ENCODE measurements around the gene UPK3B.
"Not testable (repeated sequence)": the region's sequence is repeated elsewhere in the genome, so short reads cannot be mapped to it uniquely, and the experiment has no call there.

The UPK3B gene

DNA sequence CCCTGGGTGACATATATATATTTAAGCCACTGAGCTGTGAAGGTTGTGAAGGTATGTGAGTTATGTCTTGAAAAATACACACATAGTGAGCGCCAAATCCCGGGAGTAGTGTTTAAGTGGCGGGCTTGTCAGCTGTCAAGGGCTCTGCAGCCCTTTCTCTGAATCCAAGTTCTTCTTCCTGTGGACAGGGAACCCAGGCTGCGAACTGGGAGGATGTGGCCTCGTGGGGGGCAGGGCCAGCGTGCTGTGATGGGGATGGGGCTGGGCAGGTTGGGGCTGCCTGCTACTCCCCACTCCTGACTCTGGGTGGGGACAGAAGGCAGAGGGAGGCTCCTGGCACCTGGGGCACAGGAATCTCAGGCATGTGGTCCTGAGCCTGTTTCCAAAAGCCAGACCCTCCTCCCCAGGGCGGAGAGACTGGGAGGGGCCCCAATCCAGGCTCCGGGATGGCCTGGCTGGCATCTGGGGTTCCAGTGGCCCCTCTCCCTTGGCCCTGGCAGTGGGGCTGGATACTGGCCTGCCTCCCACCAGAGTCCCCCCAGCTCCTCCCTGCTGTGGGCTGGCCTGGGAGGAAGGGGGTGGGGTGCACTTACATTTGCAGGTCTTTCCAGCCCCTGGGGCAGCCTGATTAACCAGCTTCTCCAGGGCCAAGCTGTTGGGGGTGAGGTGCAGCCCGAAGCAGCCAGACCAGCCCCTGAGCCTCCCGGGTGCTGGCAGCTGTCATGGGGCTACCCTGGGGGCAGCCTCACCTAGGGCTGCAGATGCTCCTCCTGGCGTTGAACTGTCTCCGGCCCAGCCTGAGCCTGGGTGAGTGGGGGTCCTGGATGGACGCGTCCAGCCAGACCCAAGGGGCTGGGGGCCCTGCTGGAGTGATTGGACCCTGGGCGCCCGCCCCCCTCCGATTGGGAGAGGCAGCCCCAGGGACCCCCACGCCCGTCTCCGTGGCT is at the start of gene UPK3B:
Gene UPK3B (plus strand): TSS at position 622 of the 947 bp plus-strand sequence. CDS start 101 bp downstream, at position 723.
- DNase-seq (ENCODE audit: low read depth) = no peak

GRCh38 chr7:76460767-76461166 is 49.6 kb upstream of the UPK3B start:
- not testable (repeated sequence) for DNase-seq (ENCODE audit: low read depth)

DNA sequence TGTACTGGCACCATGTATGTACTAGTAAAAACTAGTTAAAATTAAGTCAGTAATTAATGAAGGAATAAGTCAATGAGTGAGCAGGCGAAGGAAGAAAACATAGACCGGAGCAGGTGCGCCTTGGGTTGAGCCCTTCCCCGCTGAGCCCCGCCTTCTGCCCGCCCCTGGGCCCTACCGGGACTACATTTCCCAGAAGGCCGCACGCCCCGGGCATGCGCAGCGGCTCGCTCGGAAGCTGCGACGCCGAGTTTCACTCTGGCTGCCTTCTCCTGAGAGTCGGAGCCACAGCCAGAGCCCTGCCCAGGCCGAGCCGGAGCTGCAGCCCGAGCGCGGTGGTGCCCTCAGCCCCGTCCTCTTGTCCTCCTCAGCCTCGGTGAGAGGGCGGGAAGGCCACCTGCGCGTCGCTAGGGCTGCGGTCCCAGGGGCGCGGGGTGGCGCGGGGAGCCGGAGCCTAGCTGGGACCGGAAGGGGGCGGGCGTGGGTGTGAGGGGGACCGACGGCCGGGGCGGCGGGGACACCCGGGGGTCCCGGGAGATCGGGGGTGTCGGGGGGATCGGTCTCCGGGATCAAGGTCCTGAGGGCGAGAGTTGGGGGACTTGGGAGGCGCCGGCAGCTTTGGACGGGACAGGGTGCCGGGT is 48.8 kb upstream of the UPK3B start, which contains the start of gene DTX2:
Gene DTX2 (plus strand): TSS at position 246 of the 638 bp plus-strand sequence. CDS start 18,801 bp downstream, outside the sequence.
- not testable (repeated sequence) for DNase-seq (ENCODE audit: low read depth)

- DNase-seq (ENCODE audit: low read depth) = not testable (repeated sequence)
These were observed 48.0 kb upstream of the UPK3B start for GRCh38 chr7:76462271-76462882.

- not testable (repeated sequence) for DNase-seq (ENCODE audit: low read depth)
These were observed 45.4 kb upstream of the UPK3B start for GRCh38 chr7:76464959-76465358.

DNA sequence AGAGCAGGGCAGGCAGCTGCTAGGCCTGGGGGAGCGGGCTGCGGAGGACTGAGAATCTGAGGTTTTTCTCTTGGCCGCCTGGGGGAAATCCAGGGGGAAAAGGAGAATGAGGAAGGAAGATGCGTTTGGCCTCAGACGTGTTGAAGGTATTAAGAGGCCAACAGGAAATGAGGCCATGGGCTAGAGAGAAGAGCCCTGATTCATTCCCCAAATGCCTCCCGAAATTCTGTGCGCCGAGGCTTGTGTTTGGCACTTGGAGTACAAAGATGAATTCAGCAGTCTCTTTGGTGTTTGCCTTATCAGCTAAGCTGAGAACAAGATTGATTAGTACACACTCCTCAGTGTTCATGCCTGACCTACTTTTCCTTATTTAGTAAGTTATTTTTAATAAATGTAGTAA is 44.4 kb upstream of the UPK3B start:
- not testable (repeated sequence) for DNase-seq (ENCODE audit: low read depth)

DNA sequence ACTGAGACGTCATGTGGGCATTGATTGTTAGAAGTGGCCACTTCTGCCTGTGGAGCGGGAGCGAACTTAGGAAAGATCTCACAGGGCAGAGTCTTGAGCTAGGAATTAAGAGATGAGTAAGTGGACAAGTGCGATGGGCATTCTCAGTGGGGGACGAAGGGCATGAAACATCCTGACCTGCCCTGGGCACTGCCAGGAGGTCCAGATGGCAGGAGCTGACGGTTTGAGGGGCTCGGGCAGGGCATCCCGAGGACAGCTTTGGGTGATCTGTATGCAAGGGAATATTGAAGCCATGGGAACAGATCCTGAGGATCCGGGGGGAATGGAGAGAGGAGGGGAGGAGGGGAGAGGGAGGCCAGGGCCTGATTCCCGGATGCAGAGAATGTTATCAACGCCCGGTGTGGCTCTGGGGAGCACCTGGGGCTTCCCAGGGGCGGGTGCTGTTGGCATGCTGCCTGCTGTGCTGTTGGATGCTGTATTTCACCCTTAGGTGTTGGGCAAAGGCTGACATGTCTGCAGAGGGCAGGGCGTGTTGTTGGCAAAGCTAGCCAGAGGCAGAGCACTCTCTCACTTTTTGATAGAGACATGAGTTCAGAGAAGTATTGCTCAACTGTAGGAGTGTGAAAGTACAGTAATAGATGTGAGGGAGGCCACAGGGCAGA is 42.5 kb upstream of the UPK3B start:
- DNase-seq (ENCODE audit: low read depth) = not testable (repeated sequence)

GRCh38 chr7:76471556-76472221 is 38.7 kb upstream of the UPK3B start:
- DNase-seq (ENCODE audit: low read depth) = not testable (repeated sequence)

DNA sequence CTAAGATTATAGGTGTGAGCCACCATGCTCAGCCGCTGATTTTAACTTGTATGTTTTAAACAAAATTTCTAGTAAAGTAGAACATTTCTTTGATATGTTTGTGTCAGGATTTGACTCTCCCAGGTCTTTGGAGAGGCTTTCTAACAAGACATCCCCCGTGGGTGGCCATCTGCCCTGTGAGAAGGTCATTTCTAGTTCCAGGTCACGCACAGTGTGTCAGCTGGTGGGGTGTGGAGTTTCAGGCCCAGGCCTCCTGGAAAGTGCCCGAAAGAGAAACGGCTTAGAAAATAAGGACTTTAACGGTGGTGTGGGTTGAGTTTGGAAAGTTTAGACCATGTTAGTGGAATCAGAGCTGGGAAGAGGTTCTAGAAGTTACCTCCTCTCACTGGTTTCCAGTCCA is 37.3 kb upstream of the UPK3B start:
- not testable (repeated sequence) for DNase-seq (ENCODE audit: low read depth)

GRCh38 chr7:76476280-76476679 is 34.1 kb upstream of the UPK3B start:
- DNase-seq (ENCODE audit: low read depth) = not testable (repeated sequence)

- DNase-seq (ENCODE audit: low read depth) = not testable (repeated sequence)
These were observed 33.4 kb upstream of the UPK3B start for GRCh38 chr7:76476742-76477474.

GRCh38 chr7:76479628-76480027 is 30.7 kb upstream of the UPK3B start:
- not testable (repeated sequence) for DNase-seq (ENCODE audit: low read depth)

DNA sequence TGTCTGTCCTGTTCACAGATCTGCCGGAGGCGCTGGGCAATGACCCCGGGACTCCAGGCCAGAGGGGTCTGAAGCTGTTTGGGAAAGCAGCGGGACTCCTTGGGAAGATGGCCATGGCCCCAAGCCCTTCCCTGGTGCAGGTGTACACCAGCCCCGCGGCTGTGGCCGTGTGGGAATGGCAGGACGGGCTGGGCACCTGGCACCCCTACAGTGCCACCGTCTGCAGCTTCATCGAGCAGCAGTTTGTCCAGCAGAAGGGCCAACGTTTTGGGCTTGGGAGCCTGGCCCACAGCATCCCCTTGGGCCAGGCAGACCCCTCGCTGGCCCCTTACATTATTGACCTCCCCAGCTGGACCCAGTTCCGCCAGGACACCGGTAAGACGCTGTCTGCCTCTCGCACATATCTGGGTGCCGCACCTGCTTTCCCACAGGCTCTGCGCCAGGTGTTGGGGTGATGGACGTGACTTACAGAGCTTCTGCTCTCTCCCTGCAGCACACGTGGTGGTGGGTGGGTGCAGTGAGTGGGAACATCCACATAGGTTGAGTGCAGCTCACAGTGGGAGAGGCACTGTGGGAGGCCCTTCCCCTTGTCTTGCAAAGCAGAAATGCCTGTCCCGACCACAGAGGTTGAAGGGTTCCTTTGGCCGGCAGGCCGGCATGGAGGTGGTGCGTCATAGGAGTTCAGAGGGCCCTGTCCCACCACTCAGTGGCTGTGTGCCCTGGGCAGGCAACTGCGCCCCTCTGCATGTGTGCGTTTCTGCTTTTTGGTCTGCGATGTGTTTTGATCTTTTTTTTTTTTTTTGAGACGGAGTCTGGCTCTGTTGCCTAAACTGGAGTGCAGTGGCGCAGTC is 29.7 kb upstream of the UPK3B start:
- DNase-seq (ENCODE audit: low read depth) = not testable (repeated sequence)

DNA sequence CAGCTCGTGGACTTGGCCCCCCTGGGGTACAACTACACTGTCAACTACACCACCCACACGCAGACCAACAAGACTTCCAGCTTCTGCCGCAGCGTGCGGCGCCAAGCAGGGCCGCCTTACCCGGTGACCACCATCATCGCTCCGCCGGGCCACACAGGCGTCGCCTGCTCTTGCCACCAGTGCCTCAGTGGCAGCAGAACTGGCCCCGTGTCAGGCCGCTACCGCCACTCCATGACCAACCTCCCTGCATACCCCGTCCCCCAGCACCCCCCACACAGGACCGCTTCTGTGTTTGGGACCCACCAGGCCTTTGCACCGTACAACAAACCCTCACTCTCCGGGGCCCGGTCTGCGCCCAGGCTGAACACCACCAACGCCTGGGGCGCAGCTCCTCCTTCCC is 27.7 kb upstream of the UPK3B start:
- DNase-seq (ENCODE audit: low read depth) = not testable (repeated sequence)

DNA sequence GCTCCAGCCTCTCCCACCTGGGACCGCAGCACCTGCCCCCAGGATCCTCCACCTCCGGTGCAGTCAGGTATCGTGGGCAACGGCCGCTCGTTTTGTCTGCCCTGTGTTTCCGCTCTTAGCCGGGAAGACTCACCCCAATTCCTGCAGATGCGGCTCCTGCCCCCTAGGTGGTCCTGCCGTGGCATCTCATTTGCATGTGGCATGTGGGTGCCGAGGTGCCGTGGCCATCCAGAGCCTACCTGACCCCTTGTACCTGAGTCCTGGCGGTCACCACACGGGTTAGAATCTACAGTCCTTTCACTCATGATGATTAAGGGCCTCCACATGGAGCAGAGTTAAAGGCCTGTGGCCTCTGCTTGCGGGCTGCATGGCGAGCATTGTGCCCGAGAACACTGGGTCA is 27.3 kb upstream of the UPK3B start:
- not testable (repeated sequence) for DNase-seq (ENCODE audit: low read depth)

DNA sequence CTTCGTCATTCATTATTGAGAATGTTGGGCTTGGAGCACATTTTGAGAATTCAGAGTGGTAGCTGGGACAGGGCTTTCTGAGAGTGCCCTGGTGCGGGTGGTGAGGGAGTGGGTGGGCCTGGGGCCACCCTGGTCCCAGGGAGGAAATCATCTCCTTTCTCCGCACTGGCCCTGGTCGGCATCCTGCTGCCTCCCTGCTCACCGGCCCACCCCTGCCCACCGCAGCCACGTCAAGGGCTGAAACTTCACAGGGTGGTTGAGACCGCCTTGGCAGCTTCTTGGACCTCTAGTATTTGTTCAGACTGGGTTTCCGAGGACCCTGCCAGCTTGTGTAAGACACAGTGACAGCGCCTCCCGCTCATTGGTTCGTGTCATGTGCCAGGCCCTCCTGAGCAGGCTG is 25.9 kb upstream of the UPK3B start:
- not testable (repeated sequence) for DNase-seq (ENCODE audit: low read depth)

GRCh38 chr7:76485822-76486610 is 24.3 kb upstream of the UPK3B start:
- DNase-seq (ENCODE audit: low read depth) = not testable (repeated sequence)

DNA sequence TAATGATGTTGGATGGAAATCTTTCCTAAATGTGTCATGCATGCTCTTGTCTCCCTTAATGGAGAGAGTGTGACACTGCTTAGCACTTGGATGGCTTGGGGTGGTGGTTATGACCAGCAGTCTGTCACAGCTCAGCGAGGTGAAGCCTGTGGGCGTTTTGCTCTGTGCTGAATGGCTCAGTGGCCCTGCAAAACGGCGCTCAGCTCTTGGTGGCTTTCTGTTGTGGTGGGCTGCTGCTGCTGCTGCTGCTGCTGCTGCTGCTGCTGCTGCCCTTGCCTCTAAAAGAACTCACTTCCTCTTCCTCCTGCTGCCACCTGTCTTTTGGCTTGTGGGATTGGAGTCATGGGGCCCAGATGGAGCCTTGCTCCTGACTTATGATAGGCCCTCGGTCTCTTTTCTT is 23.7 kb upstream of the UPK3B start:
- DNase-seq (ENCODE audit: low read depth) = not testable (repeated sequence)

DNA sequence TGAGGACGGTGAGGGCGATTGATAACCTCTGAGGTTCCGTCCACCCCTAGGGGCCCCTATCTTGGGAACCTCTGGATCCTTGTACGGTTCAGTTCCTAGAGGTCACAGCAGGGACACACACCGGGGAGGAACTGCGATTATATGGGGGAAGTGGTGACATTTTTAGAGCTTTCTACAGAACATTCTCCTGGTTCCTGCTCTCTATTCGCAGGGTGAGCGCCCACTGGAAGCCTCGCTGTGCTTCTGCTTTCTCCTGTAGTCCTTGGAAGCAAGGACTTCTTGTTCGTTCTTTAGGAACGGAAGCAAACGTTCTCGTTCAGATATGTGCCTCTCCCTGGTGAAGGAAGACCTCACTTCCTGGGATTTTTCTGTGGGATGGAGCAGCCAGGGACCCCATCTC is 22.4 kb upstream of the UPK3B start:
- DNase-seq (ENCODE audit: low read depth) = not testable (repeated sequence)

All from activated T-cell treated with anti-CD3 and anti-CD28 coated beads for 24 hours (primary cell).